CD4-positive, alpha-beta T cell treated with Interleukin-1 beta for 1 hour (primary cell): ENCODE measurements around the gene NUDT6.
"Not testable (repeated sequence)": the region's sequence is repeated elsewhere in the genome, so short reads cannot be mapped to it uniquely, and the experiment has no call there.

Source experiments
- DNase-seq, 2 donors: peaks; one replicate each; pipeline ENCODE4 v3.0.0-alpha.2; 2020 to 2022

The NUDT6 gene

DNA sequence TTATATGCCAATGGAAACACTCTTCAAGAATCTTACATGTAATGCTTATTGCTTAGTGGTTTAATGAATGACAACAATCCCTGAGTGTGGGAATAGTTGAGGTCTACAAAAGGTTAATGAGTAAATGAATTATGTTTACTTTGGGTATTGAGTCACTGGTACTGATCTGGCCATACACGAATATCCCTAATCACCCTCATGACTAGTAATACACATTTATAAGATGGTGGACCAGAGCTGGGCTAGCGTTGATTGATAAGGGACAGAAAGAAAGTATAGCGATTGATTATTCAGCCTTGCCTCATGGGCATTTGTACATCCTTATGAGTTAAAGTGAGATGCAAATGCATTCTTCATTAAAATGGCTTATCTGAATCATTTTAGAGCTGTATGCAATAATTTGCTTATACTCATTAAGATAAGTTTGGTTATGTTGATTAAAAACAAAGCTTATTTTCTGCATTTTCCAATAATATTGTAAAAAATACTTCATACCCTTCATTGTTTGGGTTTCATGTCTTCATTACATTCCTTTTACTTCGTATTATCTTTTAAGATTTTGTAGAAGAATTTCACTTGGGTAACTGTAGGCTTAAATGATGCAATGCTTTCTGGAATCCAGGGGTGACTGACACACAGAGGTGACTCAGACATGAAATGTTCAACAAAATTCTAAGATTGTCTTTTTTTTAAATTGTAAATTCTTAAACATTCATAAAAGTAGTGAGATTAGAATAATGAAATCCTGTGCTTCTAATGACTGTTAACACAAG, 48.4 kb downstream of the NUDT6 start:
- DNase-seq: no peak

- no peak for DNase-seq
Observed at GRCh38 chr4:122873146-122873545, 49.3 kb downstream of the NUDT6 start.

GRCh38 chr4:122868235-122868634, 54.2 kb downstream of the NUDT6 start:
- DNase-seq: not testable (repeated sequence)

GRCh38 chr4:122865425-122865824, 57.0 kb downstream of the NUDT6 start:
- DNase-seq: no peak

GRCh38 chr4:122863639-122864038, 58.8 kb downstream of the NUDT6 start:
- no peak for DNase-seq

DNA sequence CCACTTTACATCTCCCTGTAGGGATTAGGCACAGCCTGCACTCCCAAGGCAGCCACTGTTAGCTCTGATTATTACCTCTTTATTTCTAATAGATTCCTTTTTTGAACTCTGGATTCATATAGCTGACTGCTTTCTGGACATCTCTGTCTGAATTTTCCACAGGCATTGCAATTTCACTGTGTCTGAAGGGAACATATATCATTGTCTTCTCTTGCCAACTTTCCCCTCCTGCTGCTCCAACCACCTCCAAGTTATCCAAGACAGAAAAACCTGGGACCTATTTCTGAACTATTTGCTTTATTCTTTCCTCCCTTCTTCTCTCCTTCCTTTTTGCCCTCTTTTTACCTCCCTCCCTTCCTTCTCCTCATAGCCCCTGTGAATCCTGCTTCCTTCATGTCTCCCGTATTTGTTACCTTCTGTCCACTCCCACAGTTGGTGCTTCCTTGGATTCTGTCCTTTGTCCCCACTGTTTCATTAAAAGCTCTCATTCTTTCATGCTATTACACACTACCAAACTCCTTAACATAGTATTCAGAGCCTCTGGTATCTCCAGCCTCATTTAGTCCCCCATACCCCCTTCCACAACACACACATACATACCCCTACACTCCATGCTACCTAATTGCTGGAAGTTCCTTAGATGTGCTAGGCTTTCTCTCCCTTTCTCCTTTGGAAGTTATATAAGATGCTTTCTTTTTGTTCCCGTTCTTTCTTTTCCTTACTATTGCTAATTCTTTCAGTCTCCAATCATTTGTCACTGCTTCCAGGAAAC, 61.0 kb downstream of the NUDT6 start:
- DNase-seq: no peak

- DNase-seq: no peak
Observed at GRCh38 chr4:122858705-122859104, 63.7 kb downstream of the NUDT6 start.

DNA sequence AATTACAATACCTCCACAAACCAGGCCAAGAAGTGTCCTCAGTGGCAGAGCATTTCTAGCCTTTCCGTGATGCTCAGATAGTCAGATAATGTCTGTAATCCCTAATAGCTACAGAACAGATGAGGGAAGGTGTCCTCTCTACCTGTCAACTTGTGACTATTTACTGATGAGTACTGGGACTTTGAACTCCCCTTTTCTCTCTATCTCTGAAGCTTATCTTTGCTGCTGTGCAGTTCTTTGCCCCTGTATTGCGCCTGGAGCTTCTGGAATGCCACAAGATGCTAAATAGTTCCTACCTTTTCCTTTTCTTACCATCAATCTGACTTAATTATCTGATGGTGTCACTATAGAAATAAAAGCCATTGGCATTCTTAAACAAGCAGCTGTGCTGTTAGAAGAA, 65.2 kb downstream of the NUDT6 start:
- no peak for DNase-seq

DNA sequence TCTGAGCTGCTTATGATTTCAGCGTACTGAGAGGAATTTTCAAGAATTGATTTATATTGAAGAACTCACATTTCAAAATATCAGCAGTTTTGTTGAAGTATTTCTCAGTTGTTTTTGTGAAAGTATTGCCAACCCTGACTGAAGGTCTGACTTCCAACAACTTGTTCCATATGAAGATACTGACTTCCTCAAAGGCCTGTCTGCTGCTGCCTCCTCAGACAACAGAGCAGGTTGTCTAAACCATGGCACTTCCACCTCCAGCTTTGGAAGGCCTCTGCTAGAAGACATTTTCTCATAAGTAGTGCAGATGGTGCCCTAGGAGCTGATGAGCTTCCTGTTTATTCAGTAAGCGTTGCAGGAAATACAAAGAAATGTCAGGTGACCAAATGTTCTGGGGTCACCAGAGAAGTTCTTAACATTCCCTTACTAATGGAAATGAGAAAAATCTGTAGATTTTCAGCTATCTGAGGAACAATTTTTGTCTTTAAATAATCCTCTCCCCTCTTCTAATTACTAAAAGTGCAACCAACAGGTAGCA, 67.0 kb downstream of the NUDT6 start:
- no peak for DNase-seq

DNA sequence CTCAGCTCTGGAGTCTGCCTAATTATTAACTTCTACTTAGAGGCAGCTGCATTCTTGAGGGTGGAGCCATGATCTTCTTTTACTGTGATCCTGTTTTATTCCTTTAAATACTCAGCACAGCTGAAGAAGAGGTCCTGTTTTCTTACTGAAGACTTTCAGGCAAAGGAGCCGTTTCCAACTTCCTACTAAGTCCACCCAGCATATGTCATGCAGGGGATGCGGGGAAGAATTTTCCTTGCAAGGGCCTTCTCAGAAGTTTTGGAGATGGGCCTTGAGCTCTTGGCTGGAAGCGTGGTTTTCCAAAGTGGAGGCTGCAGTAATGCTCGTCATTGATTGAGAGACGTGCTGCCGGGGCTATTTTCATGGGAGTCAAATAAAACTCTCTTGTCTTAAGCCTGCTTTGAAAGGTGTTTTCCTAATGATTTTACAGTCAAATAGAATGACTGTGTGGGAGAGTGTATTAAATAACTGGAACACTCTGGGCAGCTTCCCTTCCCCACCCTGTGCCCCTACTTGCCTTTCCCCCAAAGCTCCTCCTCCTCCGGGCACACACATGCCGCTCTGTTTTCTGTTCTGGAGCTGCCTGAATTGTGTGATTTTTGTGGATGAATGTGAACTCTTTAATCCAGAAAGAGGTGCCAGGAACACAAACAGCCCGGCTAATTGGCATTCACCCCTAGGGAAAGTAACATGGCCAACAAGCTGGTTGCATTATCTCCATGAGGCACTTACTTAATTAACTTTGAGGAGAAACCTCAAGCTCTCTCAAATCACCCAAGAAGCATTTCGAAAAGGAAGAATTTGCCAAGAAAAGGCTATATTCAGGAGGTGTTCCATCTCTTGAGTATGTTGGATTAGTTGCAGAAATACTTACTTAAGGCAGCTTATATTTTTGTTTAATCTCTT, 67.7 kb downstream of the NUDT6 start:
- no peak for DNase-seq

DNA sequence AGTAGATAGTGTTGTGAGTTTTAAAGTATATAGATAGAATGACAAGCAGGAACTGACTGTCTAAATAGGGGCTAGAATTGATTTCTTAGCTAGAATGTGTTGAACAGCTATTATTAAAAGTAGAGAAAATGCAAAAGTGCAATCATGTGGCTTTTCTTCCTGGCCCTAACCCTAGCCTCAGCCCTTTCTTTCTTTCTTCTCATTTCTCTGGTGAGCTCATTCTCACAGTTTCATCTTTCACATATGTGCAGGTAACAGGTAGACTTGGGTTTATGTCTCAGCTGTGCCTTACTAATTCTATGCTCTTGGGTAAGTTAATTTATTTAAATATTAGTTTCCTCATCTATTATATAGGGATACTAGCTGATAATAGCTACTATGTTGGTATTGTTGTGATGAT, 70.8 kb downstream of the NUDT6 start:
- no peak for DNase-seq

DNA sequence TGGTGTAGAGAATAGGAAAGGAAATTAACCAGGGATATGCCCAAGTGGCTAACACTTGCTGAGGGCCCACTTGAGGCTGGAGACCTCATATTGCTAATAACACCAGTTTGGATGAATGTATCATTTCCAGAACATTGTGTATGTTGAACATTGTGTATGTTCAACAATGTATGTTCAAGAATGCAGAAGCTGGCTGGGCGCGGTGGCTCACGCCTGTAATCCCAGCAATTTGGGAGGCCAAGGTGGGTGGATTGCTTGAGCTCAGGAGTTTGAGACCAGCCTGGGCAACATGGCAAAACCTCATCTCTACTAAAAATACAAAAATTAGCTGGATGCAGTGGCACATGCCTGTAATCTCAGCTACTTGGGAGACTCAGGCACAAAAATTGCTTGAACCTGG, 72.6 kb downstream of the NUDT6 start:
- DNase-seq: not testable (repeated sequence)

- no peak for DNase-seq
Observed at GRCh38 chr4:122847931-122848330, 74.5 kb downstream of the NUDT6 start.

GRCh38 chr4:122845760-122846159, 76.6 kb downstream of the NUDT6 start:
- no peak for DNase-seq

DNA sequence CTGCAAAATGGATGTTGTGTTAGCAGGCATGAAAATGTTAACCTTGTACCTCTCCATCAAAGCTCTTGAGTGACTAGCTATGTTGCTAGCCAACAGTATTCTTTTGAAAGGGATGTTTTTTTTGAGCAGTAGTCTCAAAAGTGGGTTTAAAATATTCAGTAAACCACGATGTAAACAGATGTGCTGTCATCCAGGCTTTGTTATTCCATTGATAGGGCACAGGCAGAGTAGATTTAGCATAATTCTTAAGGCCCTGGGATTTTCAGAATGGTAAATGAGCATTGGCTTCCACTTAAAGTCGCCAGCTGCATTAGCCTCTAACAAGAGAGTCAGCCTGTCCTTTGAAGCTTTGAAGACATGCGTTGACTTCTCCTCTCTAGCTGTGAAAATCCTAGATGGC, 77.3 kb downstream of the NUDT6 start:
- DNase-seq: no peak

DNA sequence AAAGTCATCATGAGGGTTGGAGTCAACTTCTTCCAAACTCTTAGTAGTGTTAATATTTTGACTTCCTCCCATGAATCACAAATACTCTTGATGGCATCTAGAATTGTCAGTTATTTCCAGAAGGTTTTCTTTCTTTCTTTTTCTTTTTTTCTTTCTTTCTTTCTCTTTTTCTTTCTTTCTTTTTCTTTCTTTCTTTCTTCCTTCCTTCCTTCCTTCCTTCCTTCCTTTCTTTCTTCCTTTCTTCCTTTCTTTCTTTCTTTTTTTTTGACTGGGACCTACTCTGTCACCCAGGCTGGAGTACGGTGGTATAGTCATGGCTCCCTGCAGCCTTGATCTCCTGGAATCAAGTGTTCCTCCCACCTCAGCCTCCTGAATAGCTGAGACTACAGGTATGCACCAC, 78.0 kb downstream of the NUDT6 start:
- not testable (repeated sequence) for DNase-seq

- no peak for DNase-seq
Observed at GRCh38 chr4:122842984-122843531, 79.3 kb downstream of the NUDT6 start.
